IPS DF 19.7 (cell line): Measurements from ENCODE around the gene PPFIA4.

Source experiments
- DNase-seq: peaks from one replicate; pipeline ENCODE4 v3.0.0-alpha.2; 2013; ENCODE audit warnings: low read depth, low spot score

PPFIA4 gene

GRCh38 chr1:203082571-203083462 lies 56.5 kb downstream of the PPFIA4 start:
- DNase-seq, result no peak

- no peak for DNase-seq
Measured at GRCh38 chr1:203083463-203083921, 57.2 kb downstream of the PPFIA4 start.

DNA sequence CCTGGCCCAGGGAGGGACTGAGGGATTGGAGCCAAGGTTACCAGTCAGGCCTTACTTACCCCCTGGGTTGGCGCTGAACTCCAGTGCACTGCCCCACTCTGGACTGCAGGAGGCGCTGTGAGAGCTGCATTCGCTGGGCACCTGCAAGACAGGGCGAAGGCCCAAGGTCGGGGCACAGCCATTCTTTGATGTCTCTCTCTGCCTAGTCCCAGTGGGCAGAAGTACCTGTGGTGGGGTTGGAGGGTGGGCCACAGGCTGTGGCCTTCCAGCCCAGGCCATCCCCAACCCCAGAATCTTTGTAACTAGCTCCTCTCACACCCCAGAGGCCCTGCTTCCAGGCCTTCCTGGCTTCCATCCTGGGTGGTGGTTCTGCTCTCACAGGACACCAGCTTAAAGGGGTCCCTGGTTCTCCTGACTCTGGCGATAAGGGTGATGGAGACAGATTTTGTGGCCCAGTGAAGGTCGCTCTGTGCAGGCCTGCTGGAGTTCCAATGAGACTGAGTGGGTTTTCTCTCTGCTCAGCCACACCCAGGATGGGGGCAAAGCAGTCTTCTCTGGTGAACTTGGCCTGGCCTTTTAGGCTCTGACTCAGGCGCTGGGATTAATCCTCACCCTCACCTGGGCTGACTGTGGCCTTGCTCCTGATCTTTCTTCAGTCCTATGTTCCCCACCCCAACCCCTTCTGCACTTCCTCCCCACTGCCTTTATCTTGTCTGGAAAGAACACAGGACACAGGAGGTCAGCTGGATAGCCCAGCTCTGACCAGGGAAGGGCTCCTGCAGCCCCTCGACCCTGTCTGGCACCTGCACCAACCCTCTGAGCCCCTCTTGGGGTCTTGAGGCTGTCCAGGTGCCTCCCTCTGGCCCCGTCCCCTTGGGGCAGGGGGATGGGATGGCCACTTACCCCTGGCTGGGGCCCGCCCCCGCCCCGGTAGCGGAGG lies 58.6 kb downstream of the PPFIA4 start:
- DNase-seq, result no peak

DNA sequence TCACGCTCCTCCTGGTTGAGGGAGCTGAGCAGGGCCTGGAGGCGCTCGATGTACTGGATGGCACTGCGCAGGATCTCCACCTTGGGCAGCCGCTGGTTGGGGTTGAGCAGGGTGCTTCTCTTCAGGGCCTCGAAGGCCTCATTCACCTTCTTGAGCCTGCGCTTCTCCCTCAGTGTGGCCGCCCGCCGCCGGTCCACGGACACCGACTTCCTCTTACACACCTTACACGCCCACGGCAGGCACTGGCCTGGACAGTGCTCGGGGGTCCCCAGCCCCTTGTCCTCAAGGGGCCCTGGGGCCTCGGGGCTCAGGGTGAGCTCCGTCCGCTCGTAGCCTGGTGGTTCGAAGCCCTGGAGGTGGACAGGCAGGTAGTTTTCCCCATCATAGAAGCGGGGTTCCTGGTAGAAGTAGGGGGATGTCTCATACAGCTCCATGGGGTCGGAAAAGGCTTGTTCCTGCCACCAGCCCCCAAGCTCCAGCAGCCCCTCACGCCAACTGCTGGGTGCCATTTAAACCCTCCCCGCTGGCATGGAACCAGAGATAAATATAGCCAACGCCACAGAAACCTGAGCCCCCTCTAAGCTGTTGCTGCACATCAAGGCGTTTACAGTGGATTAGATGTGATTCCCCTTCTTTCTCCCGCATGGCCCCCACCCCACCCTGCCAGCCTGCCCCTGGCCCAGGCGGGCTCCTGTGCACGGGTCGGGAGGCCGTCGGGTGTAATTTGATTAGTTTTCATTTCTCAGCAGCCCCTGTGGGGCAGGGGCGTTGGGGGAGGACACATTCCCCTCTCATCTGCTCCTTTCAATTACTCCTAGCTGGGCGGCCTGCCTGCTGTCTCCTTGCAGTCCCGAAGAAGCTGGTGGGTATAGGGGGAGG lies 59.5 kb downstream of the PPFIA4 start, which contains the start of gene MYOG:
TSS of gene MYOG (minus strand) at position 485 of the 879 bp plus-strand sequence. CDS start at position 434, 51 bp downstream.
- DNase-seq, result no peak

GRCh38 chr1:203086992-203087763 lies 60.9 kb downstream of the PPFIA4 start:
- DNase-seq, result no peak

DNA sequence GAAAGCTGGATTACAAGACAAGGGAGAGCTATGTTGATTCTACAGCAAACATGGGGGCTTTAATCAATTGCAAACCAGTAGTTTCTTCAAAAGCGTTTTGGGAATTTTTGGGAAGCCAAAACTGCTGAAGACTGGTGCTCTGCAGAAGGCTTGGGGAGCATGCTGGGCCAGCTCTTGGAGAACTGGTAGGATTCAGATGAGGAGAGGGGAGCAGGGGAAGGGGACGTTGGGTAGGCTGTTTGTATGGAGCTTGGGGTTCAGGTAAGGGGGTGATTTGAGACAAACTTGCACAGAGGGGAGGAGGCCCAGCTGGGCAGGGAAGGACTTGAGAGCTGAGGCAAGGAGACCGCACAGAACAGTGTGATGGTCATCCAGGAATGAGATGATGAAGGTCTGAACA lies 62.1 kb downstream of the PPFIA4 start:
- no peak for DNase-seq

GRCh38 chr1:203089001-203089650 lies 62.8 kb downstream of the PPFIA4 start:
- no peak for DNase-seq

- no peak for DNase-seq
Measured at GRCh38 chr1:203089651-203090045, 63.4 kb downstream of the PPFIA4 start.

GRCh38 chr1:203090421-203091198 lies 64.3 kb downstream of the PPFIA4 start:
- DNase-seq, result no peak

DNA sequence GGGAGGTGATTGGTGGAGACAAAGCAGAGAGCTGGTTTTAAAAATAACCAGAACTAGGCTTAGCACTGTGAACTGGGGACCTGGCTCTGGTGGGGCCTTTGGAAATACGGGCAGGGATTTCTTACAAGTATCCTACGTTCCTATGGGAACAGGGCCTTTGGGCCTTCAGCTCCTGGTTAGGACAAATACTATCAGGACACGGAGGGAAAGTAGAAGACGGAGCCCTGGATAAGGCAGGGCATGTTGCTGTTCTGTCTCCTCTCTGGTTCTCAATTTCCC lies 64.8 kb downstream of the PPFIA4 start:
- no peak for DNase-seq

DNA sequence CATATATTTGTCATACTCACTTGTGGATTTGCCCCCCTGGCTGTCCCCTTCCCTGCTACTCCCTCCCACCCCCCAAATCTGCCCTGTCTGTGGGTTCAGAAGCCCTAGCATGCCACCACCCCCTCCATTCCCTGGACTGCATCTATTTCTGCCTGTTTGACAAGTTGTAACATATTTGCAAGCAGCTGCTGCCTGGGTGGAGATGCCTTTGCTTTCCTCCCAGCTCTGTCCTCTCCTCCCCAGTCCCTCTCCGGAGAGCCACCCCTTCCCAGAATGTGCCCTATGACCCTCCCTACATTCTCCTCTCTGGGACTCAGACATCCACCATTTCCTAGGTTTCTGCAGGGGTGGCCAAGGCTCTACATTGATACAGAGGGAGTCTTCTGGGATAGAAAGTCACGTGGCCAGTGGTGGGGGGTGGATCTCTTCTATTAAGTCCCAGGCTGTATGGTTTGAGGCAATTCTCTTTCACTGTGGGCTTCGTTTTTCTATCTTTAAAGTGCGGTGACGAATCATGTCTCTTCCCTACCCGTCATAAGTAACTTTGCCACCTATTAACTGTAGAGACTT lies 65.6 kb downstream of the PPFIA4 start:
- no peak for DNase-seq

DNA sequence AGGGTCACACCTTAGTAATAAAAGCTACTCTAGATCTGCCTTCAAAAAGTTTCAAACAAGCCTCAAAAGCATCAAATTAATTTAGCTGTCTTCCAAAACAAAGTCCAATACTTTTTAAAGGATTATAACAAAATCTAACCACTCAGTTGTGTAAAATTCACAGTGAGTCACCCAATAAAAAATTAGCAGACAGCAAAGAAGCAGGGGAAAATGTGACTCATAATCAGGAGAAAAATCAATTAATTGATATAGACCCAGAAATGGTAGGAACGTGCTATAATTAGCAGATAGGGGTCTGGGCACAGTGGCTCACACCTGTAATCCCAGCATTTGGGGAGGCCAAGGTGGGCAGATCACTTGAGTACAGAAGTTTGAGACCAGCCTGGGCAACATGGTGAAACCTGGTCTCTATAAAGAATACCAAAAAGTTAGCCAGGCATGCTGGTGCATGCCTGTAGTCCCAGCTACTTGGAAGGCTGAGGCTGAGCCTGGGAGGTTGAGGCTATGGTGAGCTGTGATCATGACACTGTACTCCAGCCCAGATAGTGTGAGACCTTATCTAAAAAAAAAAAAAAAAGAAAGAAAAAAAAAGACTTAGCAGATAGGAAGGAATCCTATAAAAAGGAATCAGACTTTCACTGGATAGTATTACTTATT lies 67.6 kb downstream of the PPFIA4 start:
- no peak for DNase-seq

GRCh38 chr1:203095061-203095690 lies 68.9 kb downstream of the PPFIA4 start:
- no peak for DNase-seq

DNA sequence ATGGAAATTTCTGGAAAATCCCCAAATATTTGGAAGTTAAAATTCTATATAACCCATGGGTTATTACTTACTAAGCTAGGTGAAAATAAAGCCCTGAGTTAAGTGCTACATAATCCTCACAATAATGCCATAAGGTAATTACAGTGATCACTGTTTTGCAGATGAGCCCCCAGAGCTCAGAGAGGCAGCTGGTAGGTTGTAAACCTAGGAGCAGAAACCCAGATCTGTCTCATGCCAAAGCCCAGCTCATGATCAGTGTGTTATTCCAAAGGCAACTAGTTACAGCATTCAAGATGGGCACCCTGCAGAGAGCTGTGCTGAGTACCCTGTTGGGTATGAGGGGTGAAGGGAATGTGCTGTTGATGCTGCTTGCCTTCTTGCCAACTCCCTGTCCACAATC lies 70.3 kb downstream of the PPFIA4 start:
- no peak for DNase-seq

DNA sequence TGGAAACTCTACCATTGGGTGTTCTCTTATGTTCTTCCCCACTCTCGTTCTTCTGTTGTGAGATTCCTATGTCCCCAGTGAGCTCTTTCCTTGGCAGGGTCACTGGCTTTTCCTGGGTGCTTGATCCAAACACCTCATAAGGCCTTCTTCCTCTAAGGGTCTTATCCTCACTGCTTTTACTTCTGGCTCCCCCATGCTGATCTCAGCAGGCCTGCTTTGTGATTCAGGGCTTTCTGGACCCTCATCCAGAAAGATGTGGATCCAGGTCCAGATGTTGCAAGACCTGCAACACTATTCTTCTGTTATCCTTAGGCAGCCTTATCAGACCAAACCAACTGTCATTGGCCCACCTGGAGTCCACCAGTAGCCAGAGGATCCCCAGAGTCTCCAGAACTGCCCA lies 70.7 kb downstream of the PPFIA4 start:
- no peak for DNase-seq

GRCh38 chr1:203098445-203098844 lies 72.2 kb downstream of the PPFIA4 start:
- no peak for DNase-seq

DNA sequence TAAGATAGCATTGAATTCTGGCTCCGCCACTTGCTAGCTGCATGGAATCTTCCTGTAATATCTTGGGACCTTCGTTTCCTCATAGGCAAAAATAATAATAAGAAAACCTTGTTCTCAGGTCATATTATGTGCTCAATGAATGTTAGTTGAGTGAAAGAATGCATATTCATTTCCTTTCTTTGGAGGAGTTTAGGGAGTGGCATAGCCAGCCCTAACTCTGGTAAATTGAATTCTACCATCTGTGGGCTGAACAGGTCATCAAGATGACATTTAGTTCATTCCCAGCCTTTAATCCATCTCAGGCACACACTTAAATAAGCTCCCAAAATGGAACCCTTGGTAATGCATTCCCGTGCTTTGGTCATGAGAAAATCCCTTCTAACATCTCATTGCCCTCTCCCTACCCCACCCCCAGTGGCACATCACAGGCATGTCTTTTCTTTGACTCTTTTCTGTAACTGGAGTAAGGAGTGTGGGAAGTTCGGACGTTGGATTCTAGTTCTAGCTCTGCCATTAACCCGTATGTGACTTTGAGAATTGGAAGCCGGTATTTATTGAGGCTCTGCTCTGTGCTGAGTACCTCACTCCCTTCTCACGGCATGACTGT lies 72.7 kb downstream of the PPFIA4 start:
- DNase-seq, result no peak
